ENCODE results near the gene CCNK.

GRCh38 chr14:99529899-99530298 is 48.7 kb downstream of the CCNK start:
- no peak for TF ChIP-seq CTCF (IDR thresholded peaks at IDR 0.05)
- TF ChIP-seq POLR2A (IDR thresholded peaks at IDR 0.05) = no peak

Measured in transverse colon (tissue), 3 donors.